Endothelial cell of umbilical vein (primary cell): ENCODE measurements around the gene IBA57. TPM values are rescaled to one million over a fixed set of nuclear protein-coding genes. Genes with fewer than 3 reads are reported as not detected.

Experiments
- BruUV-seq: library from RNA; stranded (reverse); fragments of 400-500 nt; replicated peaks from 2 replicates; lab custom pipeline; 2021; lab: Mats Ljungman, UMichigan
- CTCF ChIA-PET: fragments of 300-600, 350-600 bp; sonication (Branson Sonifier 250); formaldehyde crosslinking; loops from one replicate; lab custom pipeline; 2021; ENCODE audit warnings: antibody characterized with exemption, inconsistent platforms; lab: Charles Lee
- POLR2A ChIA-PET: fragments of 300-600, 350-600 bp; sonication (Branson Sonifier 250); formaldehyde crosslinking; loops from one replicate; lab custom pipeline; 2021; ENCODE audit warnings: antibody characterized with exemption, inconsistent platforms; lab: Charles Lee
- DNase-seq: peaks from one replicate; pipeline ENCODE4 v3.0.0-alpha.2; 2011; ENCODE audit warnings: low read depth, low spot score
- FAIRE-seq: peaks from 2 replicates; lab custom pipeline; 2011; peaks lifted over from hg19 to GRCh38; lab: Jason Lieb, UNC
- H2AFZ ChIP-seq: 2 replicates; pipeline ENCODE4 v1.6.0; 2012; ENCODE audit warnings: low read depth, low read length, control low read depth, inconsistent platforms
- H3K27ac ChIP-seq: 2 replicates; pipeline ENCODE4 v1.5.1; 2011; ENCODE audit warnings: low read depth, mild to moderate bottlenecking, control low read depth, low read length, moderate library complexity; ENCODE audit not compliant: insufficient read depth
- H3K27me3 ChIP-seq, 2 experiments: 2 replicates each; pipeline versions ENCODE4 v1.6.0 to v1.6.1; 2011; ENCODE audit warnings: low read length in 2 of 2, mixed read lengths in 1 of 2; ENCODE audit not compliant: control insufficient read depth in 2 of 2, insufficient read depth in 2 of 2
- H3K36me3 ChIP-seq, 2 experiments: 2 replicates in 1 of 2; 3 replicates in 1 of 2; pipeline ENCODE4 v1.5.1; 2011; ENCODE audit warnings: low read length in 2 of 2, mild to moderate bottlenecking in 1 of 2, moderate library complexity in 1 of 2; ENCODE audit not compliant: control insufficient read depth in 2 of 2, insufficient read depth in 2 of 2; ENCODE audit errors: extremely low read depth in 1 of 2
- H3K4me1 ChIP-seq: 3 replicates; pipeline ENCODE4 v1.5.1; 2011; ENCODE audit warnings: mild to moderate bottlenecking, low read length; ENCODE audit not compliant: control insufficient read depth, insufficient read depth; ENCODE audit errors: extremely low read depth
- H3K4me2 ChIP-seq: 2 replicates; pipeline ENCODE4 v1.6.1; 2011; ENCODE audit warnings: low read length, control low read depth, mixed read lengths; ENCODE audit not compliant: insufficient read depth
- H3K4me3 ChIP-seq, 3 experiments: fragments of 200-600 bp in 1 of 3; sonication (generic), shearing (Covaris generic) in 1 of 3; replicated peaks in 1 of 3; 2 replicates each; pipeline ENCODE4 v1.5.1; 2011 to 2016; ENCODE audit warnings: control low read depth in 3 of 3, low read length in 3 of 3, mild to moderate bottlenecking in 2 of 3, inconsistent platforms in 1 of 3, low read depth in 1 of 3, moderate library complexity in 1 of 3; ENCODE audit not compliant: insufficient read depth in 1 of 3
- H3K79me2 ChIP-seq: 2 replicates; pipeline ENCODE4 v1.6.0; 2012; ENCODE audit warnings: low read length, inconsistent platforms; ENCODE audit not compliant: control insufficient read depth, insufficient read depth
- H3K9ac ChIP-seq: replicated peaks from 2 replicates; pipeline ENCODE3; 2011; ENCODE audit warnings: low read length, control low read depth; ENCODE audit not compliant: insufficient read depth; ENCODE audit errors: extremely low read depth
- H3K9me1 ChIP-seq: replicated peaks from 3 replicates; pipeline ENCODE4 v1.6.0; 2011; ENCODE audit warnings: mild to moderate bottlenecking, low read length; ENCODE audit not compliant: control insufficient read depth, insufficient read depth; ENCODE audit errors: extremely low read depth
- H3K9me3 ChIP-seq: replicated peaks from 2 replicates; pipeline ENCODE4 v1.5.1; 2012; ENCODE audit warnings: low read length, inconsistent platforms; ENCODE audit not compliant: control insufficient read depth, insufficient read depth
- H4K20me1 ChIP-seq: replicated peaks from 2 replicates; pipeline ENCODE3; 2011; ENCODE audit warnings: mild to moderate bottlenecking, low read length; ENCODE audit not compliant: control insufficient read depth, insufficient read depth; ENCODE audit errors: extremely low read depth
- CTCF ChIP-seq, 2 donors: IDR thresholded peaks; 1 replicate in 1 of 2; 2 replicates in 1 of 2; pipeline ENCODE4 v1.5.1; 2011; ENCODE audit warnings: low read length in 2 of 2, mild to moderate bottlenecking in 2 of 2, moderate library complexity in 2 of 2, control low read depth in 1 of 2, inconsistent platforms in 1 of 2, low read depth in 1 of 2; ENCODE audit not compliant: insufficient read depth in 1 of 2; ENCODE audit errors: extremely low read depth in 1 of 2
- EZH2 ChIP-seq: IDR thresholded peaks from 2 replicates; pipeline ENCODE4 v1.6.1; 2012; ENCODE audit warnings: borderline replicate concordance, low read depth, mild to moderate bottlenecking, moderate library complexity, low read length, inconsistent platforms; ENCODE audit not compliant: severe bottlenecking
- dilution Hi-C: fragments of 300-500 bp; cut with MboI; formaldehyde crosslinking; loops from one replicate; pipeline ENCODE4 v1.15.0; 2019; ENCODE audit warnings: low sequenced_read_pairs; ENCODE audit not compliant: extremely low pct_ligation_motif_present
- intact Hi-C: fragments of 100-400 bp; cut with micrococcal nuclease; formaldehyde crosslinking; loops from one replicate; pipeline ENCODE4 v1.10.0; 2022
- polyA plus RNA-seq, 4 experiments: library from polyadenylated mRNA; depleted of rRNA in 3 of 4; stranded (reverse) in 3 of 4; unstranded in 1 of 4; fragments of >200 nt; gene quantifications; 2 replicates each; pipeline versions ENCODE4 v1.2.1 to v1.2.3, GENCODE V29; 2011 to 2012; ENCODE audit warnings: missing spikeins in 1 of 4
- total RNA-seq: library from RNA; stranded (reverse); gene quantifications from 2 replicates; pipeline ENCODE4 v1.2.3, GENCODE V29; 2021
- TF ChIP-seq, protein P1 (sequence below): IDR thresholded peaks from 2 replicates; pipeline ENCODE4 v1.6.1; 2011; ENCODE audit not compliant: insufficient read depth, insufficient read length

Gene IBA57
- total and polyA plus RNA-seq, 2 donors (not counting 3 experiments of a cell fraction or from before 2014, with no cell fraction given), result 3.4 to 7.7 TPM

- H3K36me3 ChIP-seq, result no peaks in the 10 kb centered on the region
- H3K4me3 ChIP-seq, result no peak overlapping the region
- no peaks in the 10 kb centered on the region for H3K4me1 ChIP-seq
- H3K9me1 ChIP-seq, result no peaks in the 10 kb centered on the region
- dilution Hi-C loops, result no loop called here
- FAIRE-seq (no peak), DNase-seq (no peak)
- no peak overlapping the region for H3K9ac ChIP-seq
- POLR2A ChIA-PET, result no interaction called here
- no peak overlapping the region for H3K4me2 ChIP-seq
- no peak overlapping the region for H2AFZ ChIP-seq
- CTCF ChIA-PET, result interaction anchor here (0.5 to 2.6 kb wide), 3 partner anchors 58 to 213 kb away, joined by 3 to 12 read pairs (median 4); no protein-coding TSS in a partner anchor
- no peaks in the 10 kb centered on the region for H3K9me3 ChIP-seq
- BruUV-seq, result no TSS peak
- TF ChIP-seq, protein P1, sequence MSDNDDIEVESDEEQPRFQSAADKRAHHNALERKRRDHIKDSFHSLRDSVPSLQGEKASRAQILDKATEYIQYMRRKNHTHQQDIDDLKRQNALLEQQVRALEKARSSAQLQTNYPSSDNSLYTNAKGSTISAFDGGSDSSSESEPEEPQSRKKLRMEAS, result no peak
- peak; percentile 26 for TF ChIP-seq EZH2
- TF ChIP-seq CTCF (IDR thresholded peaks at IDR 0.05; ENCODE audit: extremely low read depth in 1 of 2, insufficient read depth in 1 of 2, low read depth in 1 of 2, low read length in 2 of 2), result no peak
- H4K20me1 ChIP-seq, result no peaks in the 10 kb centered on the region
- no peaks in the 10 kb centered on the region for H3K79me2 ChIP-seq
- H3K27ac ChIP-seq, result no peak overlapping the region
- peaks cover 4 to 16% of the 10 kb centered on the region in 2 experiments for H3K27me3 ChIP-seq
- intact Hi-C loops, result loop anchor here (2.0 to 10.0 kb wide), 5 partner anchors 45 to 217 kb away; partner anchors contain the start of gene GUK1
These were observed 46.2 kb downstream of the IBA57 start for GRCh38 chr1:228211531-228212414.
